ENCODE data around the gene LITAFD.
"Not testable (repeated sequence)": the region's sequence is repeated elsewhere in the genome, so short reads cannot be mapped to it uniquely, and the experiment has no call there.

The LITAFD gene

DNA sequence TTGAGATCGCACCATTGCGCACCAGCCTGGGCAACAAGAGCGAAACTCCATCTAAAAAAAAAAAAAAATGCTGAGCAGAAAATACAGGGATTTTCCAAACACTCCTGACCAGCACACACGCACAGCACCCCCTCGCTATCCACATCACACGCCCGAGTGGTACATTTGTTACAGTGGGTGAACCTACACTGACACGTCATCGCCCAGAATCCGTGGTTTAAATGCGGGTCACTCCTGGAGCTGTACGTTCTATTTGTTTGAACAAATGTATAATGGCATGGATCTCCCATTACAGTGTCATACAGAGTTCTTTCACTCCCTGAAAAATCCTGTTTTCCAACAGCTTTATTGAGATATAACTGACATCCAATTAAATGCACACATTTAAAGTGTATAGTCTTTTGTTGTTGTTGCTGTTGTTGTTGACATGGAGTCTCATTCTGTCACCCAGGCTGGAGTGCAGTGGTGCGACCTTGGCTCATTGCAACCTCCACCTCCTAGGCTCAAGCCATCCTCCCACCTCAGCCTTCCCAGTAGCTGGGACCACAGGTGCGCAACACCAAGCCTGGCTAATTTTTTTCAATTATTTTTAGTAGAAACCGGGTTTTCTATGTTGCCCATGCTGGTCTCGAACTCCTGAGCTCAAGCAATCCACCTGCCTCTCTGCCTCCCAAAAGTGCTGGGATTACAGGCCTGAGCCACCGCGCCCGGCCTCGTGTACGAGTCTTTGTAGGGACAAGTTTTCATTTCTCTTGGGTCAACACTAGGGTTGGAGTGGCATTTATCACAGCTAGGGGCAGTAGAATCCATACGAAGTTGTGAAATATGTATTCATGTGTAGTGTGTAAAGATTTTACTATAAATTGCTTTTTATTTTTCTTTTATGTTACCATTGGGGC lies 8.9 kb upstream of the LITAFD start:
- no peak for DNase-seq (ENCODE audit: low spot score)

DNA sequence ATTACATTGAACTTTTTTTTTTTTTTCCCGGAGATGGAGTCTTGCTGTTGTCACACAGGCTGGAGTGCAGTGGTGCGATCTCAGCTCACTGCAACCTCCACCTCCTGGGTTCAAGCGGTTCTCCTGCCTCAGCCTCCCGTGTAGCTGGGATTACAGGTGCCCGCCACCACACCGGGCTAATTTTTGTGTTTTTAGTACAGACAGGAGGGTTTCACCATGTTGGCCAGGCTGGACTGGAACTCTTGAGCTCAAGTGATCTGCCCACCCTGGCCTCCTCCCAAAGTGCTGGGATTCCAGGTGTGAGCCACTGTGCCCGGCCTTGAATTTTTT lies 8.3 kb upstream of the LITAFD start:
- DNase-seq (ENCODE audit: low spot score) = not testable (repeated sequence)

DNA sequence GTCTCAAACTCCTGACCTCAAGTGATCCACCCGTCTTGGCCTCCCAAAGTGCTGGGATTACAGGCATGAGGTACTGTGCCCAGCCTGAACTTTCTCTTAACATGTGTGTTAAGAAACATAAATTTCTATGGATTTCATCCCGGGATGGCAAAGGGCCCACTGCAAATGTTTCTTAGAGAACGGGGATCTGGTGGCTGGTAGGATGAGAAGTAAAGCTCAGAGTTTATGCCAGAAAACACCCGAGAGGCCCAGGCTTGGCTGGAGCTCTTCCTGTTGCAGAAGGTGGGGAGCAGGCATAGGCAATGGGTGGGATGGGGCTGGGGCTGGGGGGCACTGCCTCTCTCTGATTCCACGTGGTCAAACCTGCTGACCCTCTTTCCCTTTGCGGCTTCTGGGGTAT lies 7.8 kb upstream of the LITAFD start:
- DNase-seq (ENCODE audit: low spot score) = no peak

DNA sequence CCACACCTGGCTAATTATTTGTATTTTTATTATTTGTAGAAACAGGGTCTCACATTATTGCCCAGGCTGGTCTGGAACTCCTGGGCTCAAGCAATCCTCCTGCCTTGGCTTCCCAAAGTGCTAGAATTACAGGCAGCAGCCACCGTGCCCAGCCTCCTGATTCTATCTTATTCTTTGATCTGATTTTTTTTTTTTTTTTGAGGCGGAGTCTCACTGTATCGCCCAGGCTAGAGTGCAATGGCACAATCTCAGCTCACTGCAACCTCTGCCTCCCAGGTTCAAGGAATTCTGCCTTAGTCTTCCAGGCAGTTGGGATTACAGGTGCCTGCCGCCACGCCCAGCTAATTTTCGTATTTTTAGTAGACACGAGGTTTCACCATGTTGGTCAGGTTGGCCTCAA lies 6.8 kb upstream of the LITAFD start:
- DNase-seq (ENCODE audit: low spot score) = not testable (repeated sequence)

DNA sequence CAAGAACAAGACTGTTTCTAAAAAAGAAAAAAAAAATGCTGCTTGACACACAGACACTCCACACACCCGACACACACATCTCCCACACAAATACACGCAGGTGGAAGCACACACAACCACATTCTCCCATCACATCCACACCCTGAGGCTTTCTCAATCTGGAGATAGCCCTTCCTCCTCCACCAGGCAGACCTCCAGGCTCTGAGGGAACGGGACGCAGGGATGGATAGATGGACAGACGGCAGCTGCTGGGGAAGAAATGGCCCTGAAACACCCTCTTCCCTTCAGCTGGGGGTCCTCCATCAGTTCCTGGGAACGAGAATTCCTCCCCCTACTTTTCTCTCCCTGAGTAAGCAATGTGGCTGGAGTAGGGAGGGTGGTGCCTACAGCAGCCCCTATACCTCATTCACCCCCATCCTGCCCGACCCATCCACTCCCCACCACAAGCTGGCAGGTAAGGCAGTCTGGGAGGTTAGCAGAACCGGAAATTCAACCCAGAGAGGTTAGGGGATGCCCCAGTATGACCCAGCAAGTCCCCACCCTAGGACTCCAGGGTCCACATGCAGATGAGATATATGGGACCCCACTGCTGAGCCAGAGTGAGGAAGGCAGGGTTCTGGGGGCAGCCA lies 4.1 kb upstream of the LITAFD start:
- no peak for DNase-seq (ENCODE audit: low spot score)

DNA sequence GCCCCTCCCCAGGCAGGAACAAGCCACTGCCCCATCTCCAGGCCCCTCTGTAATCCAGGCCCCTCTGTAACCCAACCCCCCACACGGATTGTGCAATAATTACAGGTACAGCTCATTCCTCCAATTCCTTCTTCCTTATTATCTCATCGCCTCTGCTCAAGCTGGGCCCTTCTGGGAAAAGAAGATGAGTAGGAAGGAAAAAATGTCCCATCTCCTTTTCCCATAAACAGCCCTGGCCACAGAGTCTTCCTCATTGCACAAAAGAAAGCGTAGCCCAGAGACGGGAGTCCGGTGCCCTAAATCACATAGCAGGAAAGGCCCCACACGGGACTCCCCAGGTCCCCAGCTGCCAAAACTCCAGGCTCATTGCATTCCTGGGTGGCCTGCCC lies 3.6 kb upstream of the LITAFD start:
- peak; percentile 86 for DNase-seq (ENCODE audit: low spot score)

DNA sequence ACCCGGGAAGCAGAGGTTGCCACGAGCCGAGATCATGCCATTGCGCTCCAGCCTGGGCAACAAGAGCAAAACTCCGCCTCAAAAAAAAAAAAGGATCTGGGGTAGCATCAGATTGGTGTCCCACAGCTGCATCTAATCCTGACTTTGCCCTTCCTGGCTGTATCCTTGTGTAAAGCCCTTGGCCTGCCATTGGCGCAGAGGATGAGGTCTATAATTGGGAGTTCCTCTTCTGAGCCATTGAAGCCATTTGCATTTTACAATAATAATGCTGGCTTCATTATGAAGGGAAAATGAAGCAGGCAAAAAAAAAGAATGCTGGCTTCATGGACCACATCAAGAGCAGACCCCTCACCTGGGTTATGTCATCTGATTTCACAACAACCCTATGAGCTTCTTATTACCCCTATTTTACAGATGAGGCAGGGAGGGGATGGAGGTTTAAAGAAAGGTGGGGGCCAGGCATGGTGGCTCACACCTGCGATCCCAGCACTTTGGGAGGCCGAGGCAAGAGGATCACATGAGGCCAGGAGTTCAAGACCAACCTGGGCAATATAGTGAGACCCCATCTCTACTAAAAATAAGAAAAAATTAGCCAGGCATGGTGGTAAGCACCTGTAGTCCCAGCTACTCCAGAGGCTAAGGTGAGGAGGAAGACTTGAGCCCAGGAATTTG lies 1.2 kb upstream of the LITAFD start:
- no peak for DNase-seq (ENCODE audit: low spot score)

DNA sequence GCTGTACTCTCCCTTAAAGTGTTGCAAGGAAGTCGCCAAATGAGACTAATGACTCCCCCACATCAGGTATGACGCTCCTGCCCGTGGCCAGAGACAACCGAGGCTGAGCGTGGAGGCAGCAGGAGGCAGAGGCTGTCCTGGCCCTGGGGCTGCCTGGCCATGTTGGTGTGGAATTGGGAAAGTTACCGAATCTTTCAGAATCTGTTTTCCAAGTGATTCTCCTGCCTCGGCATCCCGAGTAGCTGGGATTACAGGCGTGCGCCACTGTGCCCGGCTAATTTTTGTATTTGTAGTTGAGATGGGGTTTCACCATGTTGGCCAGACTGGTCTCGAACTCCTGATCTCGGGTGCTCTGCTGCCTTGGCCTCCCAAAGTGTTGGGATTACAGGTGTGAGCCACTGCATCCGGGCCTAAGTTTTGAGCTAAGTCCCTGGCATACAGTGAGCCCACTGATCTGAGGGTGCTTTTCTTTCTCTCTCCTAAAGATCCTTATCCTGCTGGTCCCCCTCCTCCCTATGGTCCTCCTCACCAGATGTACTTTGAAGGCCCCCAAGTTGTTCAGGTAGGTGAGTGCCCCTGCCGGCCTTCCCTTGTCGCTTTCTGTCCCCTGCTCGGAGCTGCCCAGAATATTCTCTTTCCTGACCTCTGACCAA lies 700 bp downstream of the LITAFD start:
- DNase-seq (ENCODE audit: low spot score) = no peak

DNA sequence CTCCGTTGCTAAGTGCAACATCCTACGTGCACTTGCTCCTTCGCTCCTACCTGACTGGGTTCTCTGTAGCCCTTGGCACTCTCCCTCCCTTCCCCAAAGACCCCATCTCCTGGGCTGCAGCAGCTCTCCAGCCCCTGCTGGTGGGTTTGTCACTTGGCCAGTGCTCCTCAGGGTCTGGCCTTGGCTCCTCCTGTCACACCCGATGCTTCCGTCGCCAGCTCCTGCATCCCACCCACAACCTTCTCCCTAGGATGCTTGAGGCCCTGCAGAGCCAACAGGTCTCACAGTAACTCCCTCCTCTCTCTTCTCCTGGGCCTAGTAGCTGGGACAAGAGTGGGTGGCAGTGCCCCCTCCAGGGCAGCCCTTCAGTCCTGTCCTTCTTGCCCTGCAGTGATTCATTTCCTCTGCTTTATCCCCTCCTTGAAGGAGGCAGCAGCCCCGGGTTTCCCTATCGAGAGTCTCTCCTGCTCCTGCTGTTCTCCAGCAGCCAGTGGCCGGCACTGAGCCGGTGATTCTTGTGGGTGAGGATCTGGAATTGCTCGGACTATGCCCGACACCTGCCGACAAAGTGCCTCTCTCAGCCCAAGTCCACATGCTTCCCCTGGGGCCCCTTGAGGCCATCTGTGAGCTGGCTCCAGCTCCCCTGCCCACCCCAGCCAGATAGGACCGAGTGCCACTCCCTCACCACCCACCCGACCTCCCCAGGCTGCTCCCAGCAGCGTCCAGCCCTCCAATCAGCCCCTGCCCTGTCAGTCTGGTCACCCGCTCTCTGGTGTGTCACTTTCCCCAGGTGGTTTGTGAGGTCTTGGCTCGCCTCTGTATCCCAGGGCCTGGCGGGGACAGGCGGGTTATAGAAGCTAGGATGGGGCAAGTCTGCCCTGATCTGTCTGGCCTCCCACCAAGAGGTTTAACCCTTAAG lies 3.8 kb downstream of the LITAFD start:
- DNase-seq (ENCODE audit: low spot score) = no peak

DNA sequence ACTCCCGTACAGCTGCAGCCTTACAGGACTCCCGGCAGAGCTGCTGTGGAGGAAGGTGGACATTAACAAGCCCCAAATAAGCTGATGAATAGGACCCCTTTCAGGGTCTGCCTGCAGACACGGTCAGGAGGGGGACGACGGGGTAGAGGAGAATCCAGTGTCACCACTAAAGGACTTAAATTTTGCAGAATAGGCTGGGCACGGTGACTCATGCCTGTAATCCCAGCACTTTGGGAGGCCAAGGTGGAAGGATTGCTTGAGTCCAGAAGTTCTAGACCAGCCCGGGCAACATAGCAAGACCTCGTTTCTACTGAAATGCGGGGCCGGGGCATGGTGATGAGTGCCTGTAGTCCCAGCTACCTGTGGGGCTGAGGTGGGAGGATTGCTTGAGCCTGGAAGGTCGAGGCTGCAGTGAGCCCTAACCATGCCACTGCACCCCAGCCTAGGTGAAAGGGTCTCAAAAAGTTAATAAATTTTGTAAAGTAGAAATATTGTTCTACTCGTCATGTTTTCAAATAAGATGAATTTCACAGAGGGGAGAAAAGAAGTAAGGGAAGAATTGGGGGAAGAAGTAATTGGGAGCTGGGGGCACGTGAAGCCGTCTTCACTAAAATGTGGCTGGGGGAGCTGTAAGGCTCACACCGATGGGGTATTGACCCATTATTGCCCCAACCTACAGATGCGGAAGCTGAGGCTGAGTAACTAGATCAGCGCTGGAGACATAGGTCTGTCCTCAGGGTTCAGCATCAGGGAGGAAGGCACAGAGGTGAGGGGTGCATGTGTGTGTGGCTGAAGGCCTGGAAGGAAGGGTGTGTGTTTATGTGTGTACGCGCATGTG lies 4.7 kb downstream of the LITAFD start:
- DNase-seq (ENCODE audit: low spot score) = no peak

DNA sequence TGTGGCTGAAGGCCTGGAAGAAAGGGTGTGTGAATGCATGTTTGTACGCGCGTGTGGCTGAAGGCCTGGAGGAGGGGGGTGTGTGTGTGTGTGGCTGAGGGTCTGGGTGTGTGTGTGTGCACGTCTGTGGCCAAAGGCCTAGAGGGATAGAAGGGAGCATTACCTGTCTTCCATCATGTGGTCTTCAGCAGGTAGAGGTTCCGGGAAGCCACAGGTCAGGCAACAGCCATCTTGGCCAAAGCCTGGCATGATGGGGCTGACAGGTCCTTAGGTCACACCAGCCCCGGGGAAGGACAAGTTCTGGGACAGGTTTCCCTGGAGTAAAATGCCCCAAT lies 5.2 kb downstream of the LITAFD start:
- no peak for DNase-seq (ENCODE audit: low spot score)

DNA sequence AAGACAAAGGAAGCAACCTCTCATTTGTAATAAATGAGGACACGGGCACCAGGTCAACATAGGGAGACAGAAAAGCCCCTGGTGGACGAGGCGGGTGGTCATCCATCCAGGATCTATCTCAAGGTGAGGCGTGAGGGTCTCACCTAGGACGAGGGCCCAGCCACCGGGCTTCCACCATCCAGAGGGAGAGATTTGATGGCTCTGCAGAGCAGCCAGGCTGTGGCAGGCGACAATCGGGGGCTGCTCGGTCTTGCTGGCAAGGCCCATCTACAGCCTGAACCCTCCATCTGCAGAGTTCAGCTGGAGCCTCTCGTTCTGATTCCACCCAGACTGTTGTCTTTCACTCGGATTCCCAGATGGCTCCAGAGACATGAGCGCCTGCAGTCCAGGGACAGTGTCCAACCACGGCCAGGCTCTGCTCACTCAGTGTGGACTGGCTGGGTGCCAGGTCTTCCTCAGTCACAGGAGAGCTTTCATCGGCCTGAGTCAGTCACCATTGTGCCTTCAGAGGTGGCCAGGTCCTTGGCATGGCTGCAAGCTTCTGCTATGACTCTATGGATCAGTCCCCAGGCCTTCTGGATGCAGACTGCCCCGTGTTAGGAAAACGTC lies 5.9 kb downstream of the LITAFD start:
- DNase-seq (ENCODE audit: low spot score) = peak; percentile 82

DNA sequence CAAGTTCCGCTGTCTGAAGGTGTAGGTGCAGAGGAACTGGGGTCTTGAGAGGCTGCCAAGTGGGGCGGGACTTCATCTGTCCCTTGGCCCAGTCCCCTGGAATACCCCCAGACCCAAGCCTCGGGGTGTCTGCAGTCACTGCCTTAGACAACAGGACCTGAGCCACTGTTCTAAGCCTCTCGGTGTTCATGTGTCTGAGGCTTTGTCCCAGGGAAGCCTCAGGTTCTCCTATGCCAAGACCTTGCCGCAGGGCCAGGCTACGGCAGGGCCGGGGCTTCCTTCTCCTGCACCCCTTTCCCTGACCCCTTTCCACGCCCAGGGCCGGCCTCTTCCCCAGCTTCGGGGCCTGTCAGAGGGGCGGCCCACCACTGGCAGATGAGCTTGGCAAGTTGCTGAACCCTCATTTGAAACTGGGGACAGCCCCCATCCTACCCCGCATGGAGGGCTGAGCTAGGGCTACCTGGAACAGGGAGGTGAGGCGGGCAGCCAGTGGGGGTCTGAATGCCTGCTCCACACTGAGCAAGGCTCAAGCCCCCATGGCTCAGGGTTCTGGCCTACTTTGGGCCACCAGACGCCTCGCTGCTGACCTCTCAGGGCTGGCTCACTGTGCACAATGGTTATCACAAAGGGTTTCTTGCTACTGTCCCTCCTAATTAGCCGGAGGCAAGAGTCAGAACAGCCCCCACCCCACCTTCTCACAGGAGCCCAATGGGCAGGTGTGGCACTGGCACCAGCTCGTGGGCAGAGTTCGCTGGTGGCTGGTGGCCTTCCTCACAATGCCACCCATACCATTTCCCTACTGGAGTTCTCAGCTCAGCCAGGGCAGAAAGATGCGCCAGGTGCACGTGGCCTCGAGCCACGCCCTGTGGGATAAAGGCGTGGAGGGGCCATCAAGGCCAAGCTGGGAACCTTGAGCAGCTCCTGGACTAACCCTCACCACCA lies 7.1 kb downstream of the LITAFD start:
- DNase-seq (ENCODE audit: low spot score) = no peak

DNA sequence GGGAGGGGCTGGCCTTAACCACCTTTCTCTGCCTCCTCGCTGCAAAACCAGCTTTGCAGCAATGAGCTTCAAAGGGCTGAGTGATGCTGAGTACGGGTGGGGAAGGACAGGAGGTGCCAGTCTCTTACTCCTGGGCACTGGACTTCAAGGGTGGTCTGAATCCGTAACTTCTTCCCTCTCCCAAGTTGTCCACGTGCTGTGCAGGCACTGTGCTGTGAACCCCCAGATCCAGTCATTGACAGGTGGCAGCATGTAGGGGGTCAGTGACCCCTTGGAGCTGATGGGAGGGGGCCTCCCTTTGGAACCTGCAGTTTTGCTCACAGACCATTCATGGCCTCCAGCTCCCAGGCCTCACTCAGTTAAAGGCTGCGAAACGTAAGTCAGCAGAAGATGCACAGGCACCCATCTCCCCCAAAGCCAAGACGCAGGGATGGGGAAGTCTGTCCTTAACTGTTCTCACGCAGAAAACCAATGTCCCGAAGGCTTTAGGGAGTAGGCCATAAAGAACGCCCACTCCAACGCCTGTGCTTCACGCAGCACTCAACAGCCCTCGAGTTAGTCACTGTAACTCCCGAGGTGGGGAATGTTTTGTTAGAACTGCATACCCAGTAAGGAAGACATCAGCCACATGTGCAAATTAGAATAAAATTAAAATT lies 7.9 kb downstream of the LITAFD start:
- DNase-seq (ENCODE audit: low spot score) = no peak

DNA sequence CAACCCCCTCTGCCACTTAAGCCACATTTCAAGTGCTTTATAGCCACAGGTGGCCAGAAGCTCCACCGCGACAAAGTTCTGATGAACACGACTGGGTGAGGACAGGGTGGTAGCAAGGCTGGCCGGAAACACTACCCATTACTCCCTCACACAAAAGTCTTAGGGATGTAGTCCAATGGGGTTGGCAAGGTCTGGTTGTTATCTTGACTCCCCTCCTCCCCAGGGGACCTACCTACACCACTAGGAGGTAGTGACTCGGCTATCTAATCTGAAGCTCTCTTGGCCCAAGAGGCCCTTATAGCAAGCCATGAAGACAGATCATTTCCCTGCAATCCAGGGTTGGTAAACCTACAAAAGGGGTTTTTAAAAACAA lies 8.4 kb downstream of the LITAFD start:
- DNase-seq (ENCODE audit: low spot score) = no peak

DNA sequence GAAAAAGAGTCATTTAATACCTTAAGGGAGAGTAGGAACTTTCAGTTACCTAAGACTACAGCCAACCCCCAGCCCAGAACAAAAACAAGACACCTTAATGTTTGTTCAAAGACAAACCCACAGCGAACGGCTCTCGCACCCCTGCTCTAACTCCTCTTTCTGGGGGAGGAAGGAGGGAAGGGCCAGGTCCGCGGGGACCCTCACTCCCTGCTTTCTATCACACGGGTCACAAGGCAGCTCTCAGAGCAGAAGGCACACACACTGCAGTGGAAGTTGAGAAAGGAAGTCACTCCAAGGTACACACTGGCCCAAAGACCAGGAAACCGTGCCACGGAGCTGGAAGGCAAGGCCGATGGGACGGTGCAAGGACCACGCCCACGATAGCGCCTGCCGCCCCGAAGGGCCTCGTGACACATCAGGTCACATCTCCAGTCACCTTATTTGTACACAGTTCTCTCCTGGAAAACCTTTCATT lies 10.0 kb downstream of the LITAFD start:
- no peak for DNase-seq (ENCODE audit: low spot score)

DNA sequence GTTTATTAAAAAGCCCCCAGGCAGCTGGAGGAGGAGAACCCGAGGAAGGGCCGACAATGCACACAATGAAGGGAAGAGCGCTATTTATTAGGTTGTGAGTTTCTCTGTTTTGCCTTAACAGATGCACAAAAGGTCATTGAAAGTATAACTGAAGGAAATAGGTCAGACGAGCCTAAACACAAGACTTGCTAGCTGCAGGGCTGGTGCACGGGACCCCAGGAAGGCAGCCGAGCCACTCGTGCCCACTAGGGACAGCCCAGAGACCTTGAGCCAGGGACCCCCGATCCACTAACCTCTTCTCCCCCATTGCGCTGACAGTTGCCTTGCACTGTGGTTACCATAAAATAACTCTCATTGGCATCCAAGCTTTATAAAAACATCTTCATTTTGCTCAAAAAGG lies 11.3 kb downstream of the LITAFD start:
- DNase-seq (ENCODE audit: low spot score) = no peak

DNA sequence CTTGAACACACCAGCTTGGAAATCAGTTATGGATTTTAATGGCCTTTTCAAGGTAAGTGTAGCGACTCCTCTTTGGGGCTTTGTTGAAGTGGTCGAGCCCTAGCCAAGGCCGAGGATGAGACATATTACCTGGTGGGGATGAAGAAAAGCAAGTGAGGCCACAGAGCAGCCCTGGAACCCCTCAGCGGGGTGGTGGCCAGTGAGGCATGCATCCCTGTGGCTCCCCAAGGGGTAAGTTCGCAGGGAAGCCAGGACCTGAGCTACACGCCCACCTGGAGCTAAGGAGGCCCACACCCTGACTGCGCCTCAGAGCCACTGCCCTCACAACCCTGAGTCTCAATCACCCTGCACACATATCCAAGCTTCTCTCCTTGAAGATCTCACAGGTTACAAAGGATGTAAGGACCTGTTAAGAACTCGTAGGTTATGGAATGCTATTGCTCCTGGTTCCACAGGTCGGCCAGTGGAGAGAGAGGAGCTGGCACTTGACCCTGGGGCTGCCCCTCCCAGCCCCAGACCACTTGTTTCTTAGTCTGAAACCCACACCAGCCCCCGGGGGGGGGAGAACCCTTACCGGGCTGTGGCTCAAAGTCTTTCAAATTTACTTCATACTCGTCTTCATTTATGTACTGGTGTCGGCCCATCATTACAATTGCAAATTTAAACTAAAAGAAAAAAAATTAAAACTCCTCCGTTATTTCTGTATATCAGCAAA lies 12.0 kb downstream of the LITAFD start:
- no peak for DNase-seq (ENCODE audit: low spot score)
